Epithelial cell of esophagus (primary cell): ENCODE data around the gene DUSP2.

Experiments used
- DNase-seq: peaks from one replicate; pipeline ENCODE4 v3.0.0; 2010; ENCODE audit warnings: low read depth
- H3K4me3 ChIP-seq: 2 replicates; pipeline ENCODE4 v1.5.1; 2011; ENCODE audit warnings: mild to moderate bottlenecking, low read length, control low read depth
- CTCF ChIP-seq: IDR thresholded peaks from 2 replicates; pipeline ENCODE4 v1.5.1; 2011; ENCODE audit warnings: low read depth, mild to moderate bottlenecking, low read length, control low read depth, inconsistent platforms; ENCODE audit not compliant: insufficient read depth; ENCODE audit errors: missing control alignments

The DUSP2 gene

DNA sequence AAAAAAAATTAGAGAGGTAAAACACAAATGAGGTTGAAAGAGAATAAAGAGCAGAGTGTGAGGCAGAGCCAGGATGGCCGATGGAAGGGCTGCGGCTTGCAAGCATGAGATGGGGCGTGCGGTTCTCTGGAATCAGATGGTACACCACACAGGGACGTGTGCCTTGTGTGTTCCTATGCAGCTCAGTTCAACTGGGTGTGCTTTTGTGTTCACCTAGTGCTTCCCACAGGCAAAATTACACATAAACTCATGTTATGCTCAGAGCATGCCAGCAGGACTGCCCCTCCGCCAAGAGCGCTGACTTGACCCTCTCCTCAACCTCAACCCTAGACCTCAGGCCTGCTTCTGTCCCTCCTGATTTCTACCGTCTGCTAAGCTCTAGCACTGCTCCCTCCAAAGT, 38.9 kb upstream of the DUSP2 start:
- TF ChIP-seq CTCF = no peak
- no peak for DNase-seq
- no peak overlapping the region for H3K4me3 ChIP-seq

DNA sequence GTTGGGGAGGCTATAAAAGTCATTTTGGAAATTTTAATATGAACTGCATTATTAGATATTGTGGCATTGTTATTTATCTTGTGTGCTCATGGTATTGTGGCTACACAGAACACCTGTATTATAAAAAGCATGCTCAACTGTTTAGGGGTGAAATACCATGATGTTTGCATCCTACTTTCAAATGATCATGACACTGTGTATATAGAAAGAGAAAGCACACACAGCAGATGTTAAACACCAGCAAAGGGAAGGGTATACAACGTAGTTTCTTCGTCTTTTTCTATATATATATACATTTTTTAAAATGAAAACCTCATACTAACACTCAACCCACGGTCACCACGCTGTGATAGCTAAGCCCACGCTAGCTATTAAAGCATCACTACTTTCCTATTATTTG, 36.3 kb upstream of the DUSP2 start:
- no peak overlapping the region for H3K4me3 ChIP-seq
- TF ChIP-seq CTCF = no peak
- DNase-seq = no peak

DNA sequence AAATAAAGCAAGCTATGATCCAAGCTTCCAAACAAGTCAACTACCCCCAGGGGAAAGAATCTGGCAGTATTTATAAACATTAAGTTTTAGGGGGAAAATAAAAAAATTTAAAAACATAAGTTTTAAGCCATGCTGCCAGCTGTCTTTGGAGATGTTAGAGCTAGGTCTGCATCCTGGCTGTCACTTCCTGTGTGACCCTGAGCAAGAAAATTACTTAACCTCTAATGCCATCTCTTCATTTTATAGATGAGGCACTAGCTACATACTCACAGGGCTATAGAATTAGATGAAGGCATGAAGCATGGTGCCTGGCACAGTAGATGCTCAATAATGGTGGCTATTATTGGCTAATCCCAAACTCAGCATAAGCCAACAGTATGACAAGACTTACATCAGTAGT, 35.3 kb upstream of the DUSP2 start:
- DNase-seq = no peak
- H3K4me3 ChIP-seq = no peak overlapping the region
- TF ChIP-seq CTCF = no peak

GRCh38 chr2:96180002-96180401, 34.8 kb upstream of the DUSP2 start:
- DNase-seq = no peak
- H3K4me3 ChIP-seq = no peak overlapping the region
- no peak for TF ChIP-seq CTCF

DNA sequence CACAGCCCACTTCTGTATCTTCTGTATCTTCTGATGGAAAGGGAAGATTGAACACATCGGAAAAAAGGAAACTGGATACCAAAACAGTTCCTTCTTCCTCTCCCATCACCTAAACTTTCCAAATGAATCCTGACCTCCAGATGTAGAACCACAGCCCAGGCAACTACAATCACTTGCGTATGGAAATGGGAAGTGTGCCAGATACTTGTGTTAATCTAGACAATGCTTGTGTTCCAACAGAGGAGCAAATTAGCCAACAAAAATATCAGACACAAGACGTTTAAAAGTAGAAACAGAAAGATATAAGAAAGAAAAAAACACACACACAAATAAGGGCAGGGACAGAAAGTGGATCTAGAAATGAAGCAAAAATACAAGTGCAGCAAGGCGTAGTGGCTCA, 31.4 kb upstream of the DUSP2 start:
- DNase-seq = no peak
- H3K4me3 ChIP-seq = no peak overlapping the region
- TF ChIP-seq CTCF = no peak

- TF ChIP-seq CTCF = no peak
- no peak overlapping the region for H3K4me3 ChIP-seq
- peak; percentile 10 for DNase-seq
These were observed 30.7 kb upstream of the DUSP2 start for GRCh38 chr2:96175951-96176350.

GRCh38 chr2:96174251-96175144, 29.3 kb upstream of the DUSP2 start:
- DNase-seq = peak; percentile 72
- H3K4me3 ChIP-seq = no peak overlapping the region
- TF ChIP-seq CTCF = peak; percentile 97
